ENCODE measurements around the gene ABCA4. TPM values are rescaled to one million over a fixed set of nuclear protein-coding genes. Genes with fewer than 3 reads are reported as not detected.

ABCA4 gene
- total and polyA plus RNA-seq, 2 of the 8 experiments (the other 6 are each of a cell fraction or from before 2014, with no cell fraction given): 0.06 TPM; not detected in 1

GRCh38 chr1:93958726-93959100, 162.2 kb downstream of the ABCA4 start (continued):
- TF ChIP-seq SAP30 (IDR thresholded peaks at IDR 0.05; ENCODE audit: insufficient read depth, insufficient replicate concordance, low read length): no peak
